ENCODE data around the gene MYH15. TPM values are rescaled to one million over a fixed set of nuclear protein-coding genes. Genes with fewer than 3 reads are reported as not detected.

Gene MYH15
- total RNA-seq, 1 donor from 2014 or later: 0.19 TPM

Other genes with a start within 250 kb of the MYH15 start
- gene HHLA2, start 214.0 kb downstream of the MYH15 start, total RNA-seq: not detected
- gene CIP2A, start 78.8 kb upstream of the MYH15 start, total RNA-seq: 1.1 TPM
- 15.4 TPM for gene DZIP3, start 79.1 kb upstream of the MYH15 start, total RNA-seq
- gene RETNLB, start 246.8 kb upstream of the MYH15 start, total RNA-seq: not detected

All from Right ventricle myocardium inferior (tissue), 1 donor.